SJSA1 (cell line): ENCODE data around the gene DDC. TPM values are rescaled to one million over a fixed set of nuclear protein-coding genes. Genes with fewer than 3 reads are reported as not detected.
"Not testable (repeated sequence)": the region's sequence is repeated elsewhere in the genome, so short reads cannot be mapped to it uniquely, and the experiment has no call there.

Experiments used
- DNase-seq, 2 experiments: peaks; one replicate each; pipeline ENCODE4 v3.0.0-alpha.2; 2015 to 2020; ENCODE audit warnings: low spot score in 2 of 2, low read depth in 1 of 2
- H3K27ac ChIP-seq: fragments of 250-450 bp; sonication (Bioruptor Pico); 2 replicates; pipeline ENCODE4 v1.5.1; 2020; ENCODE audit warnings: mild to moderate bottlenecking, moderate library complexity
- H3K27me3 ChIP-seq: fragments of 250-450 bp; sonication (Bioruptor Pico); replicated peaks from 2 replicates; pipeline ENCODE4 v1.5.1; 2020; ENCODE audit warnings: mild to moderate bottlenecking, moderate library complexity
- H3K36me3 ChIP-seq: fragments of 250-450 bp; sonication (Bioruptor Pico); 2 replicates; pipeline ENCODE4 v1.5.1; 2020; ENCODE audit warnings: mild to moderate bottlenecking
- H3K4me1 ChIP-seq: fragments of 250-450 bp; sonication (Bioruptor Pico); replicated peaks from 2 replicates; pipeline ENCODE4 v1.6.1; 2021; ENCODE audit warnings: mild to moderate bottlenecking
- H3K4me3 ChIP-seq: fragments of 250-450 bp; sonication (Bioruptor Pico); 2 replicates; pipeline ENCODE4 v1.5.1; 2020; ENCODE audit warnings: mild to moderate bottlenecking
- H3K9me3 ChIP-seq: fragments of 250-450 bp; sonication (Bioruptor Pico); replicated peaks from 2 replicates; pipeline ENCODE4 v1.5.1; 2020; ENCODE audit warnings: mild to moderate bottlenecking
- total RNA-seq: library from RNA; depleted of rRNA; stranded (reverse); fragments of >200 nt; shearing (Covaris generic); gene quantifications from 2 replicates; pipeline ENCODE4 v1.2.3, GENCODE V29; 2014

Gene DDC
- total RNA-seq, 1 experiment from 2014 or later, result not detected

DNA sequence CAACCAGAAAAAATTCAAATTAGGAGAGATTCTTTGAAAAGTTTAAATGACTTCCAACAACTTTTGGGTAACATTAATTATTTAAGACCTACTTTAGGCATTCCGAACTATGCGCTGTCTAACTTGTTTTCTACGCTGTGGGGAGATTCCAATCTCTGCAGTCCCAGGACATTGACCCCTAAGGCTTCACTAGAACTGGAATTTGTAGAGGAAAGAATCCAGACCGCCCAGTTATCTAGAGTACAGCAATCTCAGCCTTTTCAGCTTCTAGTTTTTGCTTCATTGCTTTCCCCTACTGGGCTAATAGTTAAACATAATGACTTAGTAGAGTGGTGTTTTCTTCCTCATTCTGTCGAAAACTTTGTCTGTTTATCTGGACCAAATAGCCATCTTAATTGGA, 14.9 kb upstream of the DDC start:
- Histone ChIP-seq H3K4me1 (no peaks in the 10 kb centered on the region), H3K4me3 (no peak overlapping the region), H3K27me3 (no peaks in the 10 kb centered on the region), H3K27ac (no peak overlapping the region), H3K9me3 (no peaks in the 10 kb centered on the region; the same call in 1 of the 2 replicates), H3K36me3 (no peaks in the 10 kb centered on the region)
- DNase-seq, result no peak

GRCh38 chr7:50578105-50578504, 12.9 kb upstream of the DDC start:
- not testable (repeated sequence) for H3K9me3 ChIP-seq, H3K36me3 ChIP-seq, DNase-seq, H3K4me3 ChIP-seq, H3K4me1 ChIP-seq, H3K27ac ChIP-seq, H3K27me3 ChIP-seq

DNA sequence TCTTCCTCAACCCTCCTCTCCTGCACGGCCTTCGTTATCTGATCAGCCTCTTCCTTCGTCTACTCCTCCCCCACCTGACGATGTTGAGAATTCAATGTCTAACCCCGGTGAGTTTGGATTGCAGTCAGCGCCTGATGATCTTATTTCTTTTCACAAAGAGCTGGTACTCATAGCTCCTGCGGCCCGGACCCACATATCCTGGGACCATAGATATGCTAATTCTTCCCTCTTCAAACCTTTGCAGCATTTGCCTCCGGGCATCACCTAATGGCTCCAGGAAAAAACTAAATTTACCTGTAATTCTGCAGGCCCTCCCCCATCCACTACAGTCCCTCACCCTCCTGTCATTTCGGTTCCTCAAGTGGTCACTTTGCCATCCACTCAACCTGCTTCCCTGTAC, 12.4 kb upstream of the DDC start:
- Histone ChIP-seq H3K9me3 (no peaks in the 10 kb centered on the region), H3K27me3 (no peaks in the 10 kb centered on the region), H3K27ac (no peak overlapping the region), H3K4me3 (no peak overlapping the region), H3K36me3 (no peaks in the 10 kb centered on the region), H3K4me1 (no peaks in the 10 kb centered on the region)
- DNase-seq, result no peak

GRCh38 chr7:50576388-50576787, 11.2 kb upstream of the DDC start:
- not testable (repeated sequence) for H3K27me3 ChIP-seq, DNase-seq, H3K4me1 ChIP-seq, H3K27ac ChIP-seq, H3K4me3 ChIP-seq, H3K36me3 ChIP-seq, H3K9me3 ChIP-seq

DNA sequence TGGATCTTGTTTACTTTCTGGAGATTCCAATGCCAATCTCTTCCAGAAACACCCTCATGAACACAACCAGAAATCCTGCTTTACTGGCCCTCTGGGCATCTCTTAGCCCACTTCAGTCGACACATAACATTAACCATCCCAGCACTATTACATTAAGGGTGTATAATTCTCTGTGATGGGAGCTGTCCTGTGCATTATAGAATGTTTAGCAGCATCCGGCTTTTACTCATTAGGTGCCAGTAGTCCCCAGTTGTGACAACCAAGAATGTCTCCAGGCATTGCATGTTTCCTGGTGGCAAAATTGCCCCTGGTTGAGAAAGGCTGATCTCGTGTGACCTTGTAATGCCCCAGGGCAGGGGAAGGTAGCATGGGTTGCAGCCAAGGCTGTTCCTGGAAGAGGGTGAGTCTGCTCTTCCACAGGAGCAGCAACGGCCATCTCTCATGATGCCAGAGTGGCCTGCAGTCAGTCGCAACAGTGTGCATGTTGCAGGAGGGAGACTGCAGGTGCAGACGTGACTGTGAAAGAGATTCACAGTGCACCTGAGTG, 2.6 kb upstream of the DDC start:
- Histone ChIP-seq H3K4me1 (no peaks in the 10 kb centered on the region), H3K27ac (no peak overlapping the region), H3K27me3 (no peaks in the 10 kb centered on the region; the same call in 1 of the 2 replicates), H3K36me3 (no peaks in the 10 kb centered on the region), H3K4me3 (no peak overlapping the region), H3K9me3 (no peaks in the 10 kb centered on the region)
- no peak for DNase-seq

- no peaks in the 10 kb centered on the region for H3K4me1 ChIP-seq
- no peaks in the 10 kb centered on the region; the same call in 1 of the 2 replicates for H3K27me3 ChIP-seq
- no peak for DNase-seq
- H3K36me3 ChIP-seq, result no peaks in the 10 kb centered on the region
- H3K9me3 ChIP-seq, result no peaks in the 10 kb centered on the region
- no peak overlapping the region for H3K4me3 ChIP-seq
- H3K27ac ChIP-seq, result no peak overlapping the region
Measured at GRCh38 chr7:50565977-50566376, 772 bp upstream of the DDC start.

GRCh38 chr7:50565559-50565916, 333 bp upstream of the DDC start:
- DNase-seq, result no peak
- Histone ChIP-seq H3K4me3 (no peak overlapping the region), H3K27me3 (no peaks in the 10 kb centered on the region; the same call in 1 of the 2 replicates), H3K4me1 (no peaks in the 10 kb centered on the region), H3K9me3 (no peaks in the 10 kb centered on the region), H3K36me3 (no peaks in the 10 kb centered on the region), H3K27ac (no peak overlapping the region)

- DNase-seq, result no peak
- H3K27ac ChIP-seq, result no peak overlapping the region
- no peaks in the 10 kb centered on the region for H3K4me1 ChIP-seq
- no peaks in the 10 kb centered on the region for H3K36me3 ChIP-seq
- H3K4me3 ChIP-seq, result no peak overlapping the region
- H3K9me3 ChIP-seq, result no peaks in the 10 kb centered on the region
- peaks cover 2% of the 10 kb centered on the region; the same call in 1 of the 2 replicates for H3K27me3 ChIP-seq
Measured at GRCh38 chr7:50564171-50564570, 1.0 kb downstream of the DDC start.

- no peak for DNase-seq
- Histone ChIP-seq H3K27ac (no peak overlapping the region), H3K9me3 (no peaks in the 10 kb centered on the region), H3K36me3 (no peaks in the 10 kb centered on the region), H3K4me1 (no peaks in the 10 kb centered on the region), H3K4me3 (no peak overlapping the region), H3K27me3 (peaks cover 5% of the 10 kb centered on the region)
Measured at GRCh38 chr7:50562136-50562535, 3.1 kb downstream of the DDC start.

GRCh38 chr7:50560865-50561351, 4.3 kb downstream of the DDC start:
- DNase-seq, result no peak
- Histone ChIP-seq H3K36me3 (no peaks in the 10 kb centered on the region), H3K4me3 (no peak overlapping the region), H3K9me3 (no peaks in the 10 kb centered on the region), H3K27ac (no peak overlapping the region), H3K27me3 (peaks cover 7% of the 10 kb centered on the region), H3K4me1 (no peaks in the 10 kb centered on the region)

GRCh38 chr7:50559881-50560280, 5.3 kb downstream of the DDC start:
- no peak for DNase-seq
- H3K4me3 ChIP-seq, result no peak overlapping the region
- peaks cover 7% of the 10 kb centered on the region; the same call in 1 of the 2 replicates for H3K27me3 ChIP-seq
- H3K27ac ChIP-seq, result no peak overlapping the region
- H3K9me3 ChIP-seq, result no peaks in the 10 kb centered on the region
- no peaks in the 10 kb centered on the region for H3K36me3 ChIP-seq
- H3K4me1 ChIP-seq, result no peaks in the 10 kb centered on the region

DNA sequence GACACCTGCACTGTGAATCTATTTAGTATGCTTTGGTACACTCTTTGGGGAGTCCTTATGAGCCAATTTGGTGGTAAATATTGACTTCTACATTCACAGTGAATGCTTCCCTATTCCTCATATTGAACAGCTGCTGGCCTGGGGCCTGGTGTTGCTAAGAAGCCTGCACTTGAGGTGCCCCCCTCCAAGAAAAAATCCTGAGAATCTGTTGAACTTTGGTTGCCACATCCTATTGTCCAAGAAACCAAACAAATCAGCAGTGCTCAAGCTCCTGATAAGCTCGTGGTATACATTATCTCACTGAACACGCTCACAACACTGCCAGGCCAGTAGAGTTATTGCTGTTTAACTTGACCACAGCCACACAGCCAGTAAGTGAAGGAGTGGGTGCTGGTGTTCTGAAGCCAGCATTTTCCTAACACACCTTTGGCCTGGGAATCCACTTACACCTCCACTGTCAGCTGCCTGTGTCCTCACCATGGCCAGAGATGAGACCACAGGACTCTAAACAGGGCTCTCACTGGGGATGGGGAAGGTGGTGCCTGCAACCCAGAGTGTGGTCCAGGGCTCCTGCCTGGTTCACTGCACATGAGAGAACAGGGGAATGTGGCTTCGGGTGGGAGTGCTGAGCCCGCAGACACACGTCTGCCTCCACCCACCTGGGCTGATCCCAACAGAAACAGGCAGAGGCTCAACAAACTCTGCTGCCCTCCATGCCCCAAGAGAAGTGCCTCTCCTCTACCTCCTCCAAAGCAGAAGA, 6.7 kb downstream of the DDC start:
- H3K27ac ChIP-seq, result no peak overlapping the region
- H3K4me3 ChIP-seq, result no peak overlapping the region
- H3K36me3 ChIP-seq, result no peaks in the 10 kb centered on the region
- H3K27me3 ChIP-seq, result peaks cover 7% of the 10 kb centered on the region; the same call in 1 of the 2 replicates
- H3K9me3 ChIP-seq, result no peaks in the 10 kb centered on the region
- no peaks in the 10 kb centered on the region for H3K4me1 ChIP-seq
- DNase-seq, result no peak

- peaks cover 7% of the 10 kb centered on the region; the same call in 1 of the 2 replicates for H3K27me3 ChIP-seq
- H3K4me1 ChIP-seq, result no peaks in the 10 kb centered on the region
- H3K9me3 ChIP-seq, result no peaks in the 10 kb centered on the region
- no peaks in the 10 kb centered on the region for H3K36me3 ChIP-seq
- H3K27ac ChIP-seq, result no peak overlapping the region
- DNase-seq, result no peak
- H3K4me3 ChIP-seq, result no peak overlapping the region
Measured at GRCh38 chr7:50557099-50557498, 8.1 kb downstream of the DDC start.

DNA sequence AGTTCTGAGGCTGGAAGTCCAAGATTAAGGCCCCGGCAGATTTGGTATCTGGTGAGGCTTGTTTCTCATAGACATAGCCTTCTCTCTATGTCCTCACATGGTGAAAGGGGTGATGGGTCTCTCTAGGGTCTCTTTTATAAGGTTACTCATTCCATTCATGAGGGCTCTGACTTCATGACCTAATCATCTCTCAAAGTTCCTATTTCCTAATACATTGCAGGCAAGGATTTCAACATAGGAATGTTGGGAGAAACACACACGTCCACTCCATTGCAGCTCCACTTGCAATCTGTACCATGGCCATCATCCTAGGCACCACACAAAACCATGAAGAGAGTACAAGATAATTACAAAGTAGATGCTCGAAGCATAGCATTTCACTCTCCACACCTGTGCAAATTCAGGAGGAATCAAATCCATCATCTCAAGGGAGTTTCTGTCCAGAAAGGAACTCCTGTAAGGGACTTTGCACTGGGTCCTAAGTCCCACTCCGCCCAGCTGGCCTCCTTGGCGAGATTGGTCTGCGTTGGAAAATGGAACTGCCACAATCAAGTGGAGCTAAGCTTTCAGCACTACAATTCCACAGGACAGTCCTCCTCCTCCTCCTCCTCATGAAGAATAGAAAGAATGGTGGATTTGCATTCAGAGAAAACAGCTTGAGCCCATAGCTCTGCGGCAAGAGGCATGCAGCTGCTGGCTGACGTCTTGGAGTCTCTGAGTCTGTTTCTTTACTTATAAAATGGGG, 8.8 kb downstream of the DDC start:
- Histone ChIP-seq H3K9me3 (no peaks in the 10 kb centered on the region), H3K27me3 (peaks cover 7% of the 10 kb centered on the region; the same call in 1 of the 2 replicates), H3K4me3 (no peak overlapping the region), H3K4me1 (no peaks in the 10 kb centered on the region), H3K27ac (no peak overlapping the region), H3K36me3 (no peaks in the 10 kb centered on the region)
- DNase-seq, result no peak
